RWPE2 (cell line): ENCODE results near the gene TKT.

Source experiments
- ATAC-seq: fragments of 200-7000 bp; cut with Tn5 transposase; 3 replicates; pipeline ENCODE4 v1.9.1; 2021; ENCODE audit warnings: low read depth
- DNase-seq: peaks from one replicate; pipeline ENCODE4 v3.0.0-alpha.2; 2020; ENCODE audit warnings: low spot score
- H3K27ac ChIP-seq: fragments of 450-650 bp; 2 replicates; pipeline ENCODE4 v1.5.1; 2017; ENCODE audit warnings: mild to moderate bottlenecking; ENCODE audit not compliant: poor library complexity, severe bottlenecking
- H3K27me3 ChIP-seq: fragments of 250-450 bp; sonication (Bioruptor Pico); 2 replicates; pipeline ENCODE4 v1.5.1; 2021; ENCODE audit warnings: mild to moderate bottlenecking, moderate library complexity; ENCODE audit not compliant: insufficient read depth, poor library complexity, severe bottlenecking
- H3K36me3 ChIP-seq: fragments of 250-450 bp; sonication (Bioruptor Pico); 2 replicates; pipeline ENCODE4 v1.5.1; 2020; ENCODE audit warnings: low read depth, mild to moderate bottlenecking, moderate library complexity
- H3K4me1 ChIP-seq: fragments of 250-450 bp; sonication (Bioruptor Pico); 2 replicates; pipeline ENCODE4 v1.5.1; 2021; ENCODE audit warnings: mild to moderate bottlenecking, moderate library complexity; ENCODE audit not compliant: insufficient read depth, poor library complexity, severe bottlenecking
- H3K4me3 ChIP-seq: fragments of 250-450 bp; sonication (Bioruptor Pico); 2 replicates; pipeline ENCODE4 v1.5.1; 2021; ENCODE audit warnings: mild to moderate bottlenecking, moderate library complexity; ENCODE audit not compliant: severe bottlenecking
- H3K9me3 ChIP-seq: fragments of 250-450 bp; sonication (Bioruptor Pico); 2 replicates; pipeline ENCODE4 v1.5.1; 2021; ENCODE audit warnings: mild to moderate bottlenecking, moderate library complexity; ENCODE audit not compliant: severe bottlenecking
- CTCF ChIP-seq: fragments of 450-650 bp; IDR thresholded peaks from one replicate; pipeline ENCODE4 v1.5.1; 2017; ENCODE audit warnings: mild to moderate bottlenecking, moderate library complexity; ENCODE audit not compliant: poor library complexity, severe bottlenecking

Gene TKT

GRCh38 chr3:53261712-53262111 is 5.9 kb upstream of the TKT start:
- ATAC-seq, result peak; percentile 56
- H3K4me3 ChIP-seq, result no peak overlapping the region
- H3K4me1 ChIP-seq, result peaks cover 18% of the 10 kb centered on the region
- no peaks in the 10 kb centered on the region for H3K27me3 ChIP-seq
- TF ChIP-seq CTCF, result no peak
- H3K36me3 ChIP-seq, result no peaks in the 10 kb centered on the region
- peak overlapping the region; percentile 64 for H3K27ac ChIP-seq
- H3K9me3 ChIP-seq, result no peaks in the 10 kb centered on the region
- DNase-seq, result peak; percentile 57

- H3K36me3 ChIP-seq, result no peaks in the 10 kb centered on the region
- ATAC-seq, result no peak
Observed at GRCh38 chr3:53260286-53260785, 4.5 kb upstream of the TKT start.

GRCh38 chr3:53259427-53260259 is 3.8 kb upstream of the TKT start:
- ATAC-seq (no peak), DNase-seq (peak; percentile 29)
- H3K4me3 ChIP-seq, result no peak overlapping the region
- H3K27me3 ChIP-seq, result no peaks in the 10 kb centered on the region
- H3K36me3 ChIP-seq, result peaks cover 1% of the 10 kb centered on the region; the same call in 1 of the 2 replicates
- H3K27ac ChIP-seq, result no peak overlapping the region
- TF ChIP-seq CTCF, result no peak
- peaks cover 18% of the 10 kb centered on the region for H3K4me1 ChIP-seq
- no peaks in the 10 kb centered on the region for H3K9me3 ChIP-seq

More at GRCh38 chr3:53260286-53260785, 4.5 kb upstream of the TKT start:
- DNase-seq, result peak; percentile 47
- Histone ChIP-seq H3K27me3 (no peaks in the 10 kb centered on the region), H3K27ac (no peak overlapping the region), H3K9me3 (no peaks in the 10 kb centered on the region), H3K4me3 (no peak overlapping the region), H3K4me1 (peaks cover 18% of the 10 kb centered on the region)
- TF ChIP-seq CTCF, result no peak

- no peak overlapping the region for H3K4me3 ChIP-seq
- H3K27me3 ChIP-seq, result no peaks in the 10 kb centered on the region
- no peak for TF ChIP-seq CTCF
- H3K36me3 ChIP-seq, result peaks cover 9% of the 10 kb centered on the region
- H3K4me1 ChIP-seq, result peaks cover 18% of the 10 kb centered on the region
- no peak overlapping the region for H3K27ac ChIP-seq
- DNase-seq (no peak), ATAC-seq (no peak)
- H3K9me3 ChIP-seq, result no peaks in the 10 kb centered on the region
Observed at GRCh38 chr3:53258600-53259426, 3.0 kb upstream of the TKT start.
